Measurements from ENCODE around the gene ABCA13. TPM values are rescaled to one million over a fixed set of nuclear protein-coding genes. Genes with fewer than 3 reads are reported as not detected.

The ABCA13 gene
- total and polyA plus RNA-seq, 4 donors, result 1.2 to 23.2 (median 3.5) TPM

- no peak overlapping the region for H3K27ac ChIP-seq (ENCODE audit: low read depth in 1 of 2, low read length in 1 of 2)
- H3K9ac ChIP-seq (ENCODE audit: insufficient read depth in 1 of 2, low read length in 2 of 2), result no peak overlapping the region
- TF ChIP-seq, protein P1, sequence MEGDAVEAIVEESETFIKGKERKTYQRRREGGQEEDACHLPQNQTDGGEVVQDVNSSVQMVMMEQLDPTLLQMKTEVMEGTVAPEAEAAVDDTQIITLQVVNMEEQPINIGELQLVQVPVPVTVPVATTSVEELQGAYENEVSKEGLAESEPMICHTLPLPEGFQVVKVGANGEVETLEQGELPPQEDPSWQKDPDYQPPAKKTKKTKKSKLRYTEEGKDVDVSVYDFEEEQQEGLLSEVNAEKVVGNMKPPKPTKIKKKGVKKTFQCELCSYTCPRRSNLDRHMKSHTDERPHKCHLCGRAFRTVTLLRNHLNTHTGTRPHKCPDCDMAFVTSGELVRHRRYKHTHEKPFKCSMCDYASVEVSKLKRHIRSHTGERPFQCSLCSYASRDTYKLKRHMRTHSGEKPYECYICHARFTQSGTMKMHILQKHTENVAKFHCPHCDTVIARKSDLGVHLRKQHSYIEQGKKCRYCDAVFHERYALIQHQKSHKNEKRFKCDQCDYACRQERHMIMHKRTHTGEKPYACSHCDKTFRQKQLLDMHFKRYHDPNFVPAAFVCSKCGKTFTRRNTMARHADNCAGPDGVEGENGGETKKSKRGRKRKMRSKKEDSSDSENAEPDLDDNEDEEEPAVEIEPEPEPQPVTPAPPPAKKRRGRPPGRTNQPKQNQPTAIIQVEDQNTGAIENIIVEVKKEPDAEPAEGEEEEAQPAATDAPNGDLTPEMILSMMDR (IDR thresholded peaks at IDR 0.05; ENCODE audit: control extremely low read depth, extremely low read depth), result no peak
- no peak for DNase-seq
- H3K9me3 ChIP-seq (ENCODE audit: control insufficient read depth in 4 of 4, insufficient read depth in 3 of 4, low read length in 3 of 4), result no peaks in the 10 kb centered on the region
- no peaks in the 10 kb centered on the region for H3K36me3 ChIP-seq (ENCODE audit: control insufficient read depth in 4 of 4, insufficient read depth in 4 of 4, low read length in 4 of 4)
- no peaks in the 10 kb centered on the region for H3K27me3 ChIP-seq (ENCODE audit: control insufficient read depth in 3 of 3, insufficient read depth in 3 of 3, low read length in 2 of 3)
- H3K4me3 ChIP-seq, result no peak overlapping the region
- ATAC-seq (ENCODE audit: insufficient read depth, low FRiP score), result no peak
- no peaks in the 10 kb centered on the region for H3K4me1 ChIP-seq (ENCODE audit: control insufficient read depth in 5 of 5, insufficient read depth in 5 of 5, low read length in 5 of 5)
- 97% methylated on average over 2 of the region's 2 CpGs for WGBS, 2 donors
Observed at GRCh38 chr7:48263311-48263650, 92.0 kb downstream of the ABCA13 start.

GRCh38 chr7:48269066-48269465 is 97.8 kb downstream of the ABCA13 start:
- Histone ChIP-seq H3K4me1 (ENCODE audit: control insufficient read depth in 5 of 5, insufficient read depth in 5 of 5, low read length in 5 of 5) (no peaks in the 10 kb centered on the region), H3K36me3 (ENCODE audit: control insufficient read depth in 4 of 4, insufficient read depth in 4 of 4, low read length in 4 of 4) (no peaks in the 10 kb centered on the region), H3K27ac (ENCODE audit: low read depth in 1 of 2, low read length in 1 of 2) (no peak overlapping the region), H3K9me3 (ENCODE audit: control insufficient read depth in 4 of 4, insufficient read depth in 3 of 4, low read length in 3 of 4) (no peaks in the 10 kb centered on the region), H3K27me3 (ENCODE audit: control insufficient read depth in 3 of 3, insufficient read depth in 3 of 3, low read length in 2 of 3) (no peaks in the 10 kb centered on the region), H3K9ac (ENCODE audit: insufficient read depth in 1 of 2, low read length in 2 of 2) (no peak overlapping the region), H3K4me3 (no peak overlapping the region)
- 80 to 86% methylated on average over 1 of the region's 1 CpG for WGBS, 2 donors
- TF ChIP-seq, protein P1 (IDR thresholded peaks at IDR 0.05; ENCODE audit: control extremely low read depth, extremely low read depth), result no peak
- DNase-seq (no peak), ATAC-seq (ENCODE audit: insufficient read depth, low FRiP score) (no peak)

GRCh38 chr7:48274662-48275061 is 103.4 kb downstream of the ABCA13 start:
- WGBS, 2 donors, result 83 to 86% methylated on average over 3 of the region's 3 CpGs
- H3K9ac ChIP-seq (ENCODE audit: insufficient read depth in 1 of 2, low read length in 2 of 2), result no peak overlapping the region
- H3K36me3 ChIP-seq (ENCODE audit: control insufficient read depth in 4 of 4, insufficient read depth in 4 of 4, low read length in 4 of 4), result no peaks in the 10 kb centered on the region
- ATAC-seq (ENCODE audit: insufficient read depth, low FRiP score) (no peak), DNase-seq (no peak)
- no peaks in the 10 kb centered on the region for H3K27me3 ChIP-seq (ENCODE audit: control insufficient read depth in 3 of 3, insufficient read depth in 3 of 3, low read length in 2 of 3)
- no peaks in the 10 kb centered on the region for H3K9me3 ChIP-seq (ENCODE audit: control insufficient read depth in 4 of 4, insufficient read depth in 3 of 4, low read length in 3 of 4)
- H3K4me1 ChIP-seq (ENCODE audit: control insufficient read depth in 5 of 5, insufficient read depth in 5 of 5, low read length in 5 of 5), result no peaks in the 10 kb centered on the region
- TF ChIP-seq, protein P1 (IDR thresholded peaks at IDR 0.05; ENCODE audit: control extremely low read depth, extremely low read depth), result no peak
- H3K4me3 ChIP-seq, result no peak overlapping the region
- no peak overlapping the region for H3K27ac ChIP-seq (ENCODE audit: low read depth in 1 of 2, low read length in 1 of 2)

- WGBS, 2 donors, result 92 to 93% methylated on average over 1 of the region's 1 CpG
- no peaks in the 10 kb centered on the region for H3K27me3 ChIP-seq (ENCODE audit: control insufficient read depth in 3 of 3, insufficient read depth in 3 of 3, low read length in 2 of 3)
- H3K4me3 ChIP-seq, result no peak overlapping the region
- DNase-seq, result no peak
- H3K9me3 ChIP-seq (ENCODE audit: control insufficient read depth in 4 of 4, insufficient read depth in 3 of 4, low read length in 3 of 4), result no peaks in the 10 kb centered on the region
- no peaks in the 10 kb centered on the region for H3K36me3 ChIP-seq (ENCODE audit: control insufficient read depth in 4 of 4, insufficient read depth in 4 of 4, low read length in 4 of 4)
- TF ChIP-seq, protein P1 (IDR thresholded peaks at IDR 0.05; ENCODE audit: control extremely low read depth, extremely low read depth), result no peak
- H3K9ac ChIP-seq (ENCODE audit: insufficient read depth in 1 of 2, low read length in 2 of 2), result no peak overlapping the region
- no peaks in the 10 kb centered on the region for H3K4me1 ChIP-seq (ENCODE audit: control insufficient read depth in 5 of 5, insufficient read depth in 5 of 5, low read length in 5 of 5)
- ATAC-seq (ENCODE audit: insufficient read depth, low FRiP score), result no peak
- no peak overlapping the region for H3K27ac ChIP-seq (ENCODE audit: low read depth in 1 of 2, low read length in 1 of 2)
Observed at GRCh38 chr7:48279420-48279819, 108.2 kb downstream of the ABCA13 start.

All from lung (tissue), 12 donors.